ENCODE measurements around the gene CD300LB.

GRCh38 chr17:74571621-74572270 is 40.5 kb upstream of the CD300LB start:
- TF ChIP-seq CTCF (IDR thresholded peaks at IDR 0.05) (no peak), EP300 (IDR thresholded peaks at IDR 0.05; ENCODE audit: low read depth) (no peak)

Data from transverse colon (tissue), 3 donors.